ENCODE data around the gene HERPUD2.
A peak's percentile ranks its signal among the peaks of the same experiment; 100 is the strongest.

Gene HERPUD2, protein sequence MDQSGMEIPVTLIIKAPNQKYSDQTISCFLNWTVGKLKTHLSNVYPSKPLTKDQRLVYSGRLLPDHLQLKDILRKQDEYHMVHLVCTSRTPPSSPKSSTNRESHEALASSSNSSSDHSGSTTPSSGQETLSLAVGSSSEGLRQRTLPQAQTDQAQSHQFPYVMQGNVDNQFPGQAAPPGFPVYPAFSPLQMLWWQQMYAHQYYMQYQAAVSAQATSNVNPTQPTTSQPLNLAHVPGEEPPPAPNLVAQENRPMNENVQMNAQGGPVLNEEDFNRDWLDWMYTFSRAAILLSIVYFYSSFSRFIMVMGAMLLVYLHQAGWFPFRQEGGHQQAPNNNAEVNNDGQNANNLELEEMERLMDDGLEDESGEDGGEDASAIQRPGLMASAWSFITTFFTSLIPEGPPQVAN

DNA sequence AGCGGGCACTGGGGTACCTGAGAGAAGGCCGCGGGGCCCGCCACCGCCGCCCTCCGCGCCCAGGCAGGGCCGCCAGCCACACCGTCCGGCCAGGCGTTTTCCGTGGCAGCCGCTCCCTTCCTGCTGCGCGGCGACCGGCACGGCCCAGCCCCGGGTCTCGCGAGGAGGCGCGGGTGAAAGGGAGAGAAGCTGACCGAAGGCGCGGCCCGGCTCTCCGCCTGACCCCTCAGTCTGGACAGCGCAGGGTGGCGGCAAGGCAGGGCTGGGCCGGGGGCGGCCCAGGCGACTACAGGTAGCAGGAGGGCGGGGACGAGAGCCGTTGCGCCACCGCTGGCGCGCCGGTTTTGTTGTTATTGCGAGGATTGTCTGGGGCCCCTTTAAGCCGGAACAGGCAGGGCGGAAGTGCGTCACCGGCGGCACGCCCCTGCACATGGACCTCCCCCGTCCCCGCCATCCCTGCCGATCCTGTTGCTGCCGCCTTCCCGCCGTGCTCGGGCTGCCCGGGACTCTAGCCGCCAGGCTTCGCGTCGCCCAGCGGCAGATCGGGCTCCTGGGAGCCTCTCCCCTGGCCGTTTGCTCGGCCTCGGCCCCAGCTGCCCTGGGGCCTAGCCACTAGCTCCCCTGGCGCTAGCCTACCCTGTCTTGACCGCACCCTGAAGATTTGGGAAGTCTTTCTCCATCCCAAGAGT is at the start of gene HERPUD2:
Gene HERPUD2, minus strand, starts transcription at position 352 of the 689 bp plus-strand sequence. CDS start 805 bp downstream, outside the sequence.
- DNase-seq (ENCODE audit: low spot score), result peak; percentile 96

DNA sequence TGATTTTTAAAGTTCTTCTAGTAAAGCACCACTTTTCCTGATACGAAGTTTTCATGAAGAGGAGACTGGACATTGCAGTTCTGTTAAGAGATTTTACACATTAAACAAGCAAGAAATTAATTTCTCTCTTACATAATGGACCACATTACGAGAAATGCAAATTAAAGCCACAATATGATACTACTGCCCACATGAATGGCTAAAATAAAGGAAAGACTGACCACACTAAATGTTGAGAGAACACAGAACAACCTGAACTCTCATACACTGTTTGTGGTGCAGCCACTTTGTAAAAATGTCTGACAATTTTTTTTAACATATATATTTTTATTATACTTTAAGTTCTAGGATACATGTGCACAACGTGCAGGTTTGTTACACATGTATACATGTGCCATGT is 44.0 kb upstream of the HERPUD2 start:
- no peak for DNase-seq (ENCODE audit: low spot score)

DNA sequence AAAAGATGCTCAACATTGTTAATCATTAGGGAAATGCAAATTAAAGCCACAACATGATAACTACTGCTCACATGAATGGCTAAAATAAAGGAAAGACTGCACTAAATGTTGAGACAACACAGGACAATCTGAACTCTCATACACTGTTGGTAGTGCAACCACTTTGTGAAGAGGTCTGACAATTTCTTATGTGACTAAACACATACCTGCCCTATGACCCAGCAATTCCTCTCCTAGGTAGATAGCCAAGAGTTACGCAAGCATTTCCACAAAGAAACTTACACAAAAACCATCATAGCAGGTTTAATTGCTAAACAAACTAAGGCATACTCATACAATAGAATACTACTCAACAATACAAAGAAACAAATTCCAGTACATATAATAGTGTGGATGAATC is 41.8 kb upstream of the HERPUD2 start:
- no peak for DNase-seq (ENCODE audit: low spot score)

DNA sequence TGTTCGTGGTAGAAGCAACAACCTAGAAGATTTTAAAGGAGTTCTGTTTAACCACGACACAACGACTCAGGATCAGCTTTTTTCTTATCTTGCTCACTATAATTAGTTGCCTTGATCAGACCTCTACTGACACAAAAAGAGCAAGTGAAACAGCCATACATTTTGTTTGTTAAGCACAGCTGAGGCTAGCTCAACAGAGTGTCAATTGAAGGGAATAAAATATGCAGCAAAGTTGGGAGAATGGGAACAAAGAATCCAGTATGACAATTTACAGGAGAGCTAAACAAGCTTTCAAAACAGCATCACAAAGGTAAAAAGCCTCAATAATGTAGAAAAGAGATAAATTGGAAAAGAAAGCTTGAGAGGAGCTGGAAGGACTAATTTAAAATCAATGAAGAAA is 40.5 kb upstream of the HERPUD2 start:
- DNase-seq (ENCODE audit: low spot score), result no peak

DNA sequence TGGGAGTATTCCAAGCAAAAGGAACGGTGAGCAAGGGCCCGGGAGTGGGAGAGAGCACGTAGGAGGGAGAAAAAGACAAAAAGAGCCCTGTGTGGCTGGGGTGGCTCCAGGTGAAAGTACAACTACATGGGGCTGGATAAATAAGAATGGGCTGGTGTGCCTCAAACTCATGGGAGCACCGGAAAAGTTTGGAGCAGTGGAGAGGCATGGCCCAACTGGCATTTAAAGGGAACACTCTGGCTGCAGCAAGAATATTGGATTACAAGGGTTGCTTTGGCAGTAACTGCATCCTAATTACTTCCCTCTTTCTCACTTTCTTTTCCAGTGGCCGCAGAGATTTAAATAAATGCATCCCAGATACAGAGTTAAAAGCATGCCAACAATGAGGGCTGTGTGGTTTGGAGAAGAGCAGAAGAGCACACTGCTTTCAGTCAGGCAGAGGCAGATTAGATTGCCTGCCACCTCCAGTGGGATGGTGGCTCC is 39.1 kb upstream of the HERPUD2 start:
- DNase-seq (ENCODE audit: low spot score), result no peak

DNA sequence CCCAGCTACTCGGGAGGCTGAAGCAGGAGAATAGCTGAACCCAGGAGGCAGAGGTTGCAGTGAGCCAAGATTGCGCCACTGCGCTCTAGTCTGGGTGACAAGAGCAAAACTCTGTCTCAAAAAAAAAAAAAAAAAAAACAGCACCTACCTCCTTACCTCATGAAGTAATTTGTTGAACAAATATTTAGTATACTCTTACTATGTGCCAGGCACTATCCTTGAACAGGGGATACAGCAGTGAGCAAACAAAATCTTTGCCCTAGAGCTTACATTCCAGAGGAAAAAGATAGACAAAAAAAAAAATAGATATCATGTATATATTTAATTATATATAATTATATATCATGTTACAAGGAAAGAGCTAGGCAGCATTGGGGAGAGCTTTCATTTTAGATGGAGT is 36.4 kb upstream of the HERPUD2 start:
- DNase-seq (ENCODE audit: low spot score), result no peak

DNA sequence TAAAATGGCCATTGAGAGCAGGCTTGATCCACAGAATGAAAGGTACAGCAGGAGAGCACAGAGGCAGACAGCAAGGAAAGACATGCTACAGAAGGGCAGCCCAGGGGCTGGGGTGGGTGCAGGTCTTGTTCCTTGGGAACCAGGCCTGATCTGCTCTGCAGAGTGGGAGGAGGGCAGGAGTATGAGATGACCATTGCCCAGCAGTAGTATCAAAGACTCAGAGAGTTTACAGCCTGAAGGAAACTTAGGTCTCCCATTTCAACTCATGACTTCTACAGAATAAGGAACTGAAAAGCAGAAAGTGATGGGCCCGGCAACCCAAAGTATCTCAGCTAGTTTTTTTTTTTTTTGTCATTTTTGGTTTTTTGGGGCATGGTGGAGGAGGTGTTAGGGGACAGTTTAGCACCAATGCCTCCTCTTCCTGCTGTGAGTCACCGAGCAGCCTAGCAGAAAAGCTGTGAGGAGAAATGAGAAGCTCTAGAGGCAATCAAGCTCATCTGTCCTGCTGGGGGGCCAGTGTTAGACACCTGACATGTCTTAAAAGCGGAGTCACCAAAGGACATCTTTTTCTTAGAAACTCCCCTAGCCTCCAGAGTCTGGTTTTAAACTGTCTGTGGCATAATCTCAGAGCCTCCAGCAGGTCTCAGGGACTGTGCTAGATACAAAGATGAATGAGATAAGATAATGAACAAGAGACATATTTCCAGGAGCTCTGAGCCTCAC is 34.3 kb upstream of the HERPUD2 start:
- DNase-seq (ENCODE audit: low spot score), result no peak

DNA sequence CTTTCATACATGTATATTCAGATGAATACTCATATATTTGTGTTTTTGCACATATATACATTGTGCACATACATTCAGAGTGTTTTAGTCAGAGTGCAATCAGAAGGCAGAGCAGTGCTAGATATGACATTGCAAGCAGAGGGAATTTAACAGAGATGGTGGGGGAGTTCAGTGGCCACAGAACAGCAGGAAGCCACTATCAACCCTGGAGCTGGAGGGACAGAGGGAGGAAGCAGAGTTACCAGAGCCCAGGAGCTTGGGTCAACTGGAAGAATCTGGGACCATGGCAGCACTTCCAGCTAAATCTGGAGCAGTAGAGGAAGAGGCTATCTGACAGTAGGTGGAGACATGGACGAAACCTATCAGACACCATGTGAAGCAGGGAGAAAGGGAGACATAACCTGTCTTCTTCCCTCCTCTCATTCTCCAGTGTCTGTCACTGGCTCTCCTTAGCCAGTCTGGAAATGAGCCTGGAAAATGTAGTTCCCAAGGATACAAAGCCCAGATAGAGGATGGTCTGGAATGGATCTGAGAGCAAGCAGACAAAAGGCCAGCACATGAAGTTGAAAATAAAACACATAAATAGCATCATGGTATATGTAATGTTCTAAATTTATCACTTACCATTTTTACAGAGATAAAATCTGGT is 33.6 kb upstream of the HERPUD2 start:
- no peak for DNase-seq (ENCODE audit: low spot score)

DNA sequence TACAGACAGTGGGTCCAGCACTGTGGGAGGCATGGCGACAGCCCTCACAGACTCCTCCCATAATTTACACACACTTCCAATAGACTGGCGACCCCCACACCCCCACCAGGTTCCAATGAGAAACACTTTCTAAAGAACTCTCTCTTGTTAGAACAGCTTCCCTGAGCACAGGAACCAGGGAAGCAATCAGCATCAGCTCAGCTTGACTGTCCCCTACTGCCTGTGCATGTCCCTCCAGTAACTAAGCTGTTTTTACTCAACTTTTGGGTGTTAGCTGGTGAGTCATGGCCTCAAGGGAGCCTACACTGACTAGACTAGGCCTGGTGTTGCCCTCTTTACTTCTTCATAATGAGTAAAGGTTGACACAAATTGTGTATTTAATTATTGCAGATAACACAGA is 32.6 kb upstream of the HERPUD2 start:
- no peak for DNase-seq (ENCODE audit: low spot score)

DNA sequence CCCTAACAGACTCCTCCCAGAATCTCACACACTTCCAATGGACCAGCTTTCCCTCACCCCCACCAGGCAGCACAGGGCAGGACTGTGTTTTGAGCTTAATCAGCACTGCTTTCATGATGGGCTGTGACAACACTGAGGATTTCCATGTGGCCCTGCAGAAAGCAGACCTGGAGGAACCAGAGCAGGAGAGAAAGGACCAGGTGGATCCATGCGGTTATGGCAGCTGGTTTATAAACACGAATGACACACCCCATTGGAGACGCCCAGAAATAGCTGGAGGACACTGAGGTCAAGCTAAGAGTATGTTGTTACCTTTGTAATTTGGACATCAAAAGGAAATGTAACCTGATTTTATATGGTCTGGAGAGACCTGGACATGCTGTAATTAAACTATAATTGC is 31.7 kb upstream of the HERPUD2 start:
- no peak for DNase-seq (ENCODE audit: low spot score)

DNA sequence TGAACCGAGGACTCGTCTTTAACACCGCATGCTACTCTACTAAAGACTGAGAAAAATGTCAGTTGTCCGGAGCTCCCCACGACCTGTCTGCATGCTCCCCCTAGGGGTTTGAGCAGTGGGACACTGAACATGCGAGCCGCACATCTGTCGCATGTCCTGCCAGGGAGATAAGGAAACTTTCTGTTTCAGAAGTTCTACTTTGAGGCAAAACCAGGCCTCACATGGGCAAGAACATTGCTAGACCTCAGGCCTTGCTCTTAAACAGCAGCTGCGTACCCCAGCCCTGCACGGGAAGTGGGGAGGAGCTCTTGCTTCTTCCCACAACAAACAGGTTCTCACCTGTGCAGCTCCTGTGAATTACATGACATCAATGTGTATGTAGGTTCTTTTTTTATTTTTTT is 30.3 kb upstream of the HERPUD2 start:
- no peak for DNase-seq (ENCODE audit: low spot score)

DNA sequence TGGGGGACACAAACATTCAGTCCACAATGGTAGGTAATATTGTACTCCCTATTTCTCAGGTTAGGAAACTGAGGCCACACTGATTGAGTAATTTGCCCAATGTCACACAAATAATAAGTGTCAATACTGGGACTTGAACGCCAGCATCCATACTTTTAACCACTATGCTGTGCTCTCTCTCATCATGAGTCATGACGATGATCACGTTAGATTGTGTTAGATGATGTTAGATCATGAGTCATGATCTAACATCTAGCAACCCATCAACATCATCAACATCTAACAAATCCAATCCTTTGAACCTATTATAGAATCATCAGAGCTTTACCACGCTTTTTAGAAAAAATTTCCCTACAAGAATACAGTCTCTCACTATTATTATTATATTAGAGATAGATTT is 28.1 kb upstream of the HERPUD2 start:
- no peak for DNase-seq (ENCODE audit: low spot score)

DNA sequence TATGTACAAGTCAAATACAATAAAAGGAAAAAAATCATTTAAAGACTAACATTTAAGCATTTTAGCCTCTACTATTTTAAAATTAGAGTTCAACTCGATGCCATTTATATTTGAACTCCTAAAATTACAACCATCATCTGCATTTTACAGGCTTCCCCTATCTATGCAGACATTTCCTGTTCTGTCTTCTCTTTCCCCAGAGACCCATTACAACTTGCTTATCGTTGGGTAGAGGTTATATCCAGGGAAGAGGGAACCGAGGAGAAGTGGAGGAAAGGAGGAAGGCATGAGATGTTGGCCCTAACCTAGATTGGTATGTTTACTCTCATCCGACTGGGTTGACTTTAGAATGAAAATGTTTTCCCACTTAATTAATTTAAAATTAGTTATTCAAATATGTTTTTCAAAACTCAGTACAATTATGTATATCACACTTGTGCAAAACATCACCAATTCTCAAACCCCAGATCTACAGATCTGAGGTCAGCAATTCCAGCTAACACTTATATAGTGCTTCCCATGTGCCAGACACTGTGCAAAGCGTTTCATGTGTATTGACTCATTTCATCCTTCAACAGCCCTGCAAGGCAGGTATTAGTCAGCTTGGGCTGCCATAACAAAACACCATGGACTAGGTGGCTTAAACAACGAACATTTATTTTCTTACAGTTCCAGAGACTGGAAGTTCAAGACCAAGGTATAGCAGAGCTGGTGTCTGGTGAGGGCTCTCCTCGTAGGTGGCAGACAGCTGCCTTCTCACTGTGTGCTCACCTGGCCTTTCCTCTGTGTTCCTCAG is 27.3 kb upstream of the HERPUD2 start:
- DNase-seq (ENCODE audit: low spot score), result no peak

DNA sequence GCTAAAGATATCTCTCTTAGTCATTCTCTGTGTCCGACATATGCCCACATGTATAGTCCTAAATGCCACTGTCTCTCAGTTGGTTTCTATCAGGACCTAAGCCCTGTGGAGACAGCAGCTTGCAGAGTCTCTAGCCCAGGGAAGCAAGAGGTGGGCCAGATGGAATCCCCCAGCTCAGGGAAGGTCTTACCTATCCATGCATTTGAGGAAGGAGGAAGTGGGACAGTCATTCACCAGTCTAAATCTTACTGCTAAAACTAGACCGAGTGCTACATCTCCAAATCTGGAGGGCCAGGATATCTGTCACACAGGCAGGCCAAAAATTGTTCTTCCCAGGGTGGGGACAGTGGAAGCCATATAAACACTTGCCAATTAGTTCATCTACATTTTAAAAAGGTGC is 26.4 kb upstream of the HERPUD2 start:
- DNase-seq (ENCODE audit: low spot score), result no peak

DNA sequence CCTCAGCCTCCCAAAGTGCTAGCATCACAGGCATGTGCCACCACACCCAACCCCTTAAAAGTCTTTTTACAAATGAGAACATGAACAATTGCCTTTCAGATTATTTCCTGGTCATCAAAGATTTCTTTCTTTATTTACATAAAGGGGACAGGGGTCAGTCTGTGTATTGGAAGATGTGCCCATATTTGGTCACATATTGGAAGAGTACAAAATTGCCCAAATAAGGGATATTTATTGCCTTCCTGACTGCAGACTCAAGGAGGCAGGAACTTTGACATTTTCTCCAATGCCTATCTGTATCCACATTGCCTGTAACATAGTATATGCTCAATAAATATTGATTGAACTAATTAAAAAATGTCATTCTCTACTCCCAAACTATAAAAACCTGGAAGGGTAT is 25.9 kb upstream of the HERPUD2 start:
- DNase-seq (ENCODE audit: low spot score), result no peak

DNA sequence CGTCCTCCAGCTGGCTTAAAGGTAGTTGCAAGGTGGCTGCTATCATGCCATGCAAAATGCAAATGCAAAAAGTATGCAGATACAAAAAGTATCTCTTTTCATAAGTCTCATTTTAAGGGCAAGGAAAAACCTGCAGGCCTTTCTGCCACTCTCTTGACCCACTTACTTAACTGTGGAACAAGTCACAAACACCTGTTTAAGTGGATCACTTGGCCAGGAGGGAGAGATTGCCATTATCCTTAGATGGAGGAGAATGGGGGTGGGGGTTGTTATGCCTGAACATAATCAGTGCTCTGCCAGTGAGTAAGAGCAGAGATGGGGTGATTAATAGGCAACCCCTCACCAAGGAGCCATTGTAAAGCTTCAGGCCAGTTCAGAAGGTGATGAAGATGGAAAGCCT is 25.1 kb upstream of the HERPUD2 start:
- DNase-seq (ENCODE audit: low spot score), result no peak

DNA sequence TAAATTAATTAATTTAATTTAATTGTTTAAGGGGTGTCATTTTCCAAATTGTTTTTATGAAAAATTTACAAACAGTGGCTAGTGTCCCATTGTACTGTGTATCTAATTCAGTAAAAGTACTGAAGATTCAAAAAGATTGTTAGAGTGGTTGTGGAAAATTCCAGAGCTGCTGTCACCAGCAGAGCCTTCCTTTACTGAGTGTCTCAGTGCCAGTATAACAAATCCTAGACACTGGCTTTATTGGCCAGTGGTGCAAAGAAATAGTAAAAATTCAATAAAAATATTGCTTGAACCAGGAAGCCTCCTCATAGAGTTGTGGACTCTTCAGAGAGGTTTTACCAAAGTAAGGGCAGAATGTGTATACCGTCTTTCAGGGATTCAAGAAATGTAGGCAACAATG is 23.1 kb upstream of the HERPUD2 start:
- DNase-seq (ENCODE audit: low spot score), result no peak

DNA sequence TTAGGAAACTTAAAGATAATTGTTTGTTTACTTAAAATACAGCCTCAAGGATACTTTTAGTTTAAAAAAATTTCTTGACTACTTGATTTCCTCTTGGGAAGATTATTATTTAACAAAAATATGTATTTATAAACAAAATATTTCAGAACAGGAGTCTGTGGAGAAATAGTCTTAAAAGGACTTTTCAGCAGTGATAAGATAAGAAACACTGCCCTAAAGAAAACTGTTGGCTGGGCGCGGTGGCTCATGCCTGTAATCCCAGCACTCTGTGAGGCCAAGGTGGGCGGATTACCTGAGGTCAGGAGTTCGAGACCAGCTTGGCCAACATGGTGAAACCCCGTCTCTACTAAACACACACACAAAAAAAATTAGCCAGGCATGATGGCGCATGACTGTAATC is 22.6 kb upstream of the HERPUD2 start:
- DNase-seq (ENCODE audit: low spot score), result no peak

DNA sequence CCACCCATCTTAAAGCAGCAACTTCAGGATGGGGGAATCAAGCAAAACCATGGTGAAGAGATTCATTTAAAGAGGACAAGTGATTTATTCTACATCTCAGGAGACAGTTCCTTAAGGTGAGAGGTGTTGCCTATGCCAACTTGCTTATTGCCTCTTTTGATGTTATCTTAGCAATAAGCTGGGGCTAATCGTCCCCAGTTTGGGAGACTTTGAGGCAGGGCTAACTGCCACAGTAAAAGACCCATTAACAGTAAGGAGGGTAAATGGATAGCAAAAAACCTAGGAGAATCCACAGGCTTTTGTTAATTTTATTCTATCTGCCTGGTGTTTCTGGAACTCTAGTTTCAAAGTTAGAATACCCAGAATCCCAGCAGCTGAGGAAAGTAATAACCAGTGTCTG is 22.1 kb upstream of the HERPUD2 start:
- no peak for DNase-seq (ENCODE audit: low spot score)

DNA sequence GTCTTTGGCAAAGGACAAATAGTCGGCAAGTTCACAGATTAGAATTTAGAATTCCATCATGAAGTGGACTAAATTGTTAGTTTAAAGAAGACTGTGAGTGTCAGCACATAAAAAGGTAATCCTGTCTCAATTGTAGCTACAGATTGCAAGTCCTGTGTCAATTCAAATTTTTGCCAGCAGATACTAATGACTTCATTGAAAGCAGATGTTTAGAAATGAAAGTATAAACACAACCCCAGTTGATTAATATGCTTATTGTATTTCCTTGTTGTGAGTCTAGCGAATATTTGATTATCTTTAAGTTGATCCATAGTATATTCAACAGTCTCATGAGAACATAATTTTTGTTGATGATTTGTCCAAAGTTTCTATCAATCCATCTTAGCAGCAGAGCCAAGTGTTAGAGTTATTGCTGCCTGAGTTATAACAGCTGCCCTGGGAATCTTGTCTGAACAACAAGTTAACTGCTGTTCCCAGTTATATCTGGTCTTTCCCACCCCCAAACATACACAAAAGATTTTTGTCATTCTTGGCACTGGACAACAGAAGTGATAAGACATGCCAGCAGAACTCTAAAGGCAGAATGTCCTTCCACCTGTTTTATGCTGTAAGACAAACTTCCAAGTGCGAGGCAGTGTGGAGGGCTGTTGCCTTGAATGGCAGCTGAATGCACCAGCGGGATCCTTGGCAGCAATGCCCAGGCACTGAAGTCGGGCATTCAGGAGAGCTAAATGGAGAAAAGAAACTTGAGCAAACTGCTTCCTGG is 21.3 kb upstream of the HERPUD2 start:
- DNase-seq (ENCODE audit: low spot score), result no peak

DNA sequence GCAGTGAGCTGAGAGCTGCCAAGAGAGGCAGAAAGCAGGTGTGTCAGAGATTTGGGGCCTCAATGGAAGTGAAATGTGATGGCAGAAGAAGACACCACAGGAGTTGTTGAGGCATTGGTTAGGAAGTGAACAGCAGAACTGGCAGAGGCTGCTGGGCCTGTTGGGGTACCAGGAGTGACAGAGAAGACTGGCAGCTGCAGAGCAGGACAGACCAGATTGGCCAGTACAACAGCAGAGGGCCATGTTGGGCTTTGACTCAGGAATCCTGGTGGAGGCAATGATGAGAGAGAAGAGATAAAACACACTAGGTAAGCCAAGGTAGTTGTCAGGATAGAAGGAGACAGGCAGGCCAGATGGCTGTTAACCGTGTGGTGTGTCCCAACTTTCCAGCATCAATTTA is 19.9 kb upstream of the HERPUD2 start:
- DNase-seq (ENCODE audit: low spot score), result no peak
